ENCODE data around the gene HORMAD2.

HORMAD2 gene

GRCh38 chr22:30104501-30105156, 24.4 kb downstream of the HORMAD2 start:
- no peak for DNase-seq (ENCODE audit: low read depth in 1 of 2, low spot score in 1 of 2)

- DNase-seq (ENCODE audit: low read depth in 1 of 2, low spot score in 1 of 2), result no peak
Measured at GRCh38 chr22:30105483-30105882, 25.2 kb downstream of the HORMAD2 start.

- no peak for DNase-seq (ENCODE audit: low read depth in 1 of 2, low spot score in 1 of 2)
Measured at GRCh38 chr22:30113494-30113893, 33.2 kb downstream of the HORMAD2 start.

- DNase-seq (ENCODE audit: low read depth in 1 of 2, low spot score in 1 of 2), result no peak
Measured at GRCh38 chr22:30114361-30114760, 34.1 kb downstream of the HORMAD2 start.

GRCh38 chr22:30115705-30116104, 35.4 kb downstream of the HORMAD2 start:
- no peak for DNase-seq (ENCODE audit: low read depth in 1 of 2, low spot score in 1 of 2)

- no peak for DNase-seq (ENCODE audit: low read depth in 1 of 2, low spot score in 1 of 2)
Measured at GRCh38 chr22:30116362-30117117, 36.3 kb downstream of the HORMAD2 start.

GRCh38 chr22:30117256-30117655, 37.0 kb downstream of the HORMAD2 start:
- no peak for DNase-seq (ENCODE audit: low read depth in 1 of 2, low spot score in 1 of 2)

- DNase-seq (ENCODE audit: low read depth in 1 of 2, low spot score in 1 of 2), result no peak
Measured at GRCh38 chr22:30118291-30118690, 38.0 kb downstream of the HORMAD2 start.

GRCh38 chr22:30121960-30122359, 41.7 kb downstream of the HORMAD2 start:
- no peak for DNase-seq (ENCODE audit: low read depth in 1 of 2, low spot score in 1 of 2)

GRCh38 chr22:30123463-30123862, 43.2 kb downstream of the HORMAD2 start:
- DNase-seq (ENCODE audit: low read depth in 1 of 2, low spot score in 1 of 2), result no peak

GRCh38 chr22:30127749-30128166, 47.5 kb downstream of the HORMAD2 start:
- no peak for DNase-seq (ENCODE audit: low read depth in 1 of 2, low spot score in 1 of 2)

- DNase-seq (ENCODE audit: low read depth in 1 of 2, low spot score in 1 of 2), result no peak
Measured at GRCh38 chr22:30128511-30128910, 48.2 kb downstream of the HORMAD2 start.

- no peak for DNase-seq (ENCODE audit: low read depth in 1 of 2, low spot score in 1 of 2)
Measured at GRCh38 chr22:30129636-30130035, 49.4 kb downstream of the HORMAD2 start.

- no peak for DNase-seq (ENCODE audit: low read depth in 1 of 2, low spot score in 1 of 2)
Measured at GRCh38 chr22:30132290-30132996, 52.2 kb downstream of the HORMAD2 start.

- DNase-seq (ENCODE audit: low read depth in 1 of 2, low spot score in 1 of 2), result no peak
Measured at GRCh38 chr22:30140414-30140813, 60.1 kb downstream of the HORMAD2 start.

- DNase-seq (ENCODE audit: low read depth in 1 of 2, low spot score in 1 of 2), result no peak
Measured at GRCh38 chr22:30143265-30143664, 63.0 kb downstream of the HORMAD2 start.

GRCh38 chr22:30144391-30144790, 64.1 kb downstream of the HORMAD2 start:
- DNase-seq (ENCODE audit: low read depth in 1 of 2, low spot score in 1 of 2), result no peak

- DNase-seq (ENCODE audit: low read depth in 1 of 2, low spot score in 1 of 2), result no peak
Measured at GRCh38 chr22:30150212-30150611, 69.9 kb downstream of the HORMAD2 start.

- no peak for DNase-seq (ENCODE audit: low read depth in 1 of 2, low spot score in 1 of 2)
Measured at GRCh38 chr22:30158277-30158676, 78.0 kb downstream of the HORMAD2 start.

- DNase-seq (ENCODE audit: low read depth in 1 of 2, low spot score in 1 of 2), result no peak
Measured at GRCh38 chr22:30158744-30159500, 78.7 kb downstream of the HORMAD2 start.

Data from activated T-helper 1 cell treated with anti-CD3 and anti-CD28 coated beads, Interleukin-2, amount 50 U/mL, for 16 hours (primary cell).